ENCODE measurements around the gene ZNF8.

GRCh38 chr19:58350871-58351557 is 72.3 kb downstream of the ZNF8 start:
- TF ChIP-seq CTCF (conservative IDR thresholded peaks at IDR 0.05 in 1 of 2, IDR thresholded peaks at IDR 0.05 in 1 of 2; ENCODE audit: low read depth in 1 of 2, low read length in 2 of 2) (no peak), EZH2 (IDR thresholded peaks at IDR 0.05; ENCODE audit: low read length, missing control alignments) (no peak)
